ENCODE data around the gene KDM7A. TPM values are rescaled to one million over a fixed set of nuclear protein-coding genes. Genes with fewer than 3 reads are reported as not detected.

KDM7A gene
- total and polyA plus RNA-seq, 9 of the 15 experiments (the other 6 are each of a cell fraction or from before 2014, with no cell fraction given), result 0.90 to 8.4 (median 7.0) TPM

DNA sequence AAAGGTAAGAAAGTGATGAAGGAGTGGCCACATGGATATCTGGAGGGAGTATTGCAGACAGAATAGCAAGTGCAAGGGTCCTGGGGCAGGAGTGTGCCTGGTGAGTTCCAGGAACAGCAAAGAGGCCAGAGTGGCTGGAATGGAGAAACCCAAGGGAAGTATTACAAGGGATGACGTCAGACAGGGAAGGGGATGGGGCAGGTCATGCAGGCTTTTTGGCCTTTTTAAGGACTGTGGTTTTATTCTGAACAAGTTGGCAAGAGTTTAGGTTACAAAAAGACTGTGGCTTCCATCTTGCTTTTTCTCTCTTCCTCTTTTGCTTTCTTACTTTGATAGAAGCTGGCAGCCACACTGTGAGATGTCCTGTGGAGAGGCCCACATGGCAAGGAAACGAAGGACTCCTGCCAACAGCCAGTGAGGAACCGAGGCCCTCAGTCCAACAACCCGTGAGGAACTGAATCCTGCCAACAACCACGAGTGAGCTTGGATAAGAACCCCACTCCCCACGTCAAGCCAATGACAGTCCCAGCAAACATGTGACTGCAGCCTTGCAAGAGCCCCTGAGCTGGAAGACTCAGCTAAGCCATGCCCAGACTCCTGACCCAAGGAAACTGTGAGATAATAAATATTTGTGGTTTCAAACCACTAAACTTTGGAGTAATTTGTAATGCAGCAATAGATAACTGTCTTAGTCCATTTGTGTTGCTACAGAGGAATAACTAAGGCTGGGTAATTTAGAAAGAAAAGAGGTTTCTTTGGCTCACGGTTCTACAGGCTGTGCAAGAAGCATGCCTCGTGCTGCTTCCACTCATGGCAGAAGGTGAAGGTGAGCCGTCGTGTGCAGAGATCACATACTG, 19.8 kb upstream of the KDM7A start (continued):
- no peak for TF ChIP-seq DIDO1 (tag; IDR thresholded peaks at IDR 0.05; ENCODE audit: low read depth)
- no peak for TF ChIP-seq SRSF3 (IDR thresholded peaks at IDR 0.05; ENCODE audit: insufficient read depth, low read length)
- TF ChIP-seq SMARCE1 (IDR thresholded peaks at IDR 0.05), result no peak
- 0 out of 2 replicates have a peak, but pooled peaks have one; percentile 37 for TF ChIP-seq SPI1 (IDR thresholded peaks at IDR 0.05; ENCODE audit: borderline replicate concordance, low read depth, low read length)
- TF ChIP-seq, protein P1, sequence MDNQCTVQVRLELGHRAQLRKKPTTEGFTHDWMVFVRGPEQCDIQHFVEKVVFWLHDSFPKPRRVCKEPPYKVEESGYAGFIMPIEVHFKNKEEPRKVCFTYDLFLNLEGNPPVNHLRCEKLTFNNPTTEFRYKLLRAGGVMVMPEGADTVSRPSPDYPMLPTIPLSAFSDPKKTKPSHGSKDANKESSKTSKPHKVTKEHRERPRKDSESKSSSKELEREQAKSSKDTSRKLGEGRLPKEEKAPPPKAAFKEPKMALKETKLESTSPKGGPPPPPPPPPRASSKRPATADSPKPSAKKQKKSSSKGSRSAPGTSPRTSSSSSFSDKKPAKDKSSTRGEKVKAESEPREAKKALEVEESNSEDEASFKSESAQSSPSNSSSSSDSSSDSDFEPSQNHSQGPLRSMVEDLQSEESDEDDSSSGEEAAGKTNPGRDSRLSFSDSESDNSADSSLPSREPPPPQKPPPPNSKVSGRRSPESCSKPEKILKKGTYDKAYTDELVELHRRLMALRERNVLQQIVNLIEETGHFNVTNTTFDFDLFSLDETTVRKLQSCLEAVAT (IDR thresholded peaks at IDR 0.05), result no peak
- TF ChIP-seq TRIM24 (IDR thresholded peaks at IDR 0.05), result peak; percentile 32 to 42; a peak in 2 of 4 replicates
- no peak for TF ChIP-seq PPARD (CRISPR knock-in tag; IDR thresholded peaks at IDR 0.05)
- TF ChIP-seq ZSCAN32 (CRISPR knock-in tag; IDR thresholded peaks at IDR 0.05), result no peak
- no peak for TF ChIP-seq ZFP30 (CRISPR knock-in tag; IDR thresholded peaks at IDR 0.05; ENCODE audit: borderline replicate concordance)
- TF ChIP-seq, protein P2, sequence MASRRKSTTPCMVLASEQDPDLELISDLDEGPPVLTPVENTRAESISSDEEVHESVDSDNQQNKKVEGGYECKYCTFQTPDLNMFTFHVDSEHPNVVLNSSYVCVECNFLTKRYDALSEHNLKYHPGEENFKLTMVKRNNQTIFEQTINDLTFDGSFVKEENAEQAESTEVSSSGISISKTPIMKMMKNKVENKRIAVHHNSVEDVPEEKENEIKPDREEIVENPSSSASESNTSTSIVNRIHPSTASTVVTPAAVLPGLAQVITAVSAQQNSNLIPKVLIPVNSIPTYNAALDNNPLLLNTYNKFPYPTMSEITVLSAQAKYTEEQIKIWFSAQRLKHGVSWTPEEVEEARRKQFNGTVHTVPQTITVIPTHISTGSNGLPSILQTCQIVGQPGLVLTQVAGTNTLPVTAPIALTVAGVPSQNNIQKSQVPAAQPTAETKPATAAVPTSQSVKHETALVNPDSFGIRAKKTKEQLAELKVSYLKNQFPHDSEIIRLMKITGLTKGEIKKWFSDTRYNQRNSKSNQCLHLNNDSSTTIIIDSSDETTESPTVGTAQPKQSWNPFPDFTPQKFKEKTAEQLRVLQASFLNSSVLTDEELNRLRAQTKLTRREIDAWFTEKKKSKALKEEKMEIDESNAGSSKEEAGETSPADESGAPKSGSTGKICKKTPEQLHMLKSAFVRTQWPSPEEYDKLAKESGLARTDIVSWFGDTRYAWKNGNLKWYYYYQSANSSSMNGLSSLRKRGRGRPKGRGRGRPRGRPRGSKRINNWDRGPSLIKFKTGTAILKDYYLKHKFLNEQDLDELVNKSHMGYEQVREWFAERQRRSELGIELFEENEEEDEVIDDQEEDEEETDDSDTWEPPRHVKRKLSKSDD (conservative IDR thresholded peaks at IDR 0.05; ENCODE audit: low read length), result no peak
- TF ChIP-seq, protein P3, sequence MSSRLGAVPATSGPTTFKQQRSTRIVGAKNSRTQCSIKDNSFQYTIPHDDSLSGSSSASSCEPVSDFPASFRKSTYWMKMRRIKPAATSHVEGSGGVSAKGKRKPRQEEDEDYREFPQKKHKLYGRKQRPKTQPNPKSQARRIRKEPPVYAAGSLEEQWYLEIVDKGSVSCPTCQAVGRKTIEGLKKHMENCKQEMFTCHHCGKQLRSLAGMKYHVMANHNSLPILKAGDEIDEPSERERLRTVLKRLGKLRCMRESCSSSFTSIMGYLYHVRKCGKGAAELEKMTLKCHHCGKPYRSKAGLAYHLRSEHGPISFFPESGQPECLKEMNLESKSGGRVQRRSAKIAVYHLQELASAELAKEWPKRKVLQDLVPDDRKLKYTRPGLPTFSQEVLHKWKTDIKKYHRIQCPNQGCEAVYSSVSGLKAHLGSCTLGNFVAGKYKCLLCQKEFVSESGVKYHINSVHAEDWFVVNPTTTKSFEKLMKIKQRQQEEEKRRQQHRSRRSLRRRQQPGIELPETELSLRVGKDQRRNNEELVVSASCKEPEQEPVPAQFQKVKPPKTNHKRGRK (tag; IDR thresholded peaks at IDR 0.05), result peak; percentile 32; the same call in 1 of the 2 replicates
- TF ChIP-seq, protein P4, sequence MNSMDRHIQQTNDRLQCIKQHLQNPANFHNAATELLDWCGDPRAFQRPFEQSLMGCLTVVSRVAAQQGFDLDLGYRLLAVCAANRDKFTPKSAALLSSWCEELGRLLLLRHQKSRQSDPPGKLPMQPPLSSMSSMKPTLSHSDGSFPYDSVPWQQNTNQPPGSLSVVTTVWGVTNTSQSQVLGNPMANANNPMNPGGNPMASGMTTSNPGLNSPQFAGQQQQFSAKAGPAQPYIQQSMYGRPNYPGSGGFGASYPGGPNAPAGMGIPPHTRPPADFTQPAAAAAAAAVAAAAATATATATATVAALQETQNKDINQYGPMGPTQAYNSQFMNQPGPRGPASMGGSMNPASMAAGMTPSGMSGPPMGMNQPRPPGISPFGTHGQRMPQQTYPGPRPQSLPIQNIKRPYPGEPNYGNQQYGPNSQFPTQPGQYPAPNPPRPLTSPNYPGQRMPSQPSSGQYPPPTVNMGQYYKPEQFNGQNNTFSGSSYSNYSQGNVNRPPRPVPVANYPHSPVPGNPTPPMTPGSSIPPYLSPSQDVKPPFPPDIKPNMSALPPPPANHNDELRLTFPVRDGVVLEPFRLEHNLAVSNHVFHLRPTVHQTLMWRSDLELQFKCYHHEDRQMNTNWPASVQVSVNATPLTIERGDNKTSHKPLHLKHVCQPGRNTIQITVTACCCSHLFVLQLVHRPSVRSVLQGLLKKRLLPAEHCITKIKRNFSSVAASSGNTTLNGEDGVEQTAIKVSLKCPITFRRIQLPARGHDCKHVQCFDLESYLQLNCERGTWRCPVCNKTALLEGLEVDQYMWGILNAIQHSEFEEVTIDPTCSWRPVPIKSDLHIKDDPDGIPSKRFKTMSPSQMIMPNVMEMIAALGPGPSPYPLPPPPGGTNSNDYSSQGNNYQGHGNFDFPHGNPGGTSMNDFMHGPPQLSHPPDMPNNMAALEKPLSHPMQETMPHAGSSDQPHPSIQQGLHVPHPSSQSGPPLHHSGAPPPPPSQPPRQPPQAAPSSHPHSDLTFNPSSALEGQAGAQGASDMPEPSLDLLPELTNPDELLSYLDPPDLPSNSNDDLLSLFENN (IDR thresholded peaks at IDR 0.05; ENCODE audit: low read depth in 2 of 2, low read length in 2 of 2), result no peak
- no peak for TF ChIP-seq NUFIP1 (IDR thresholded peaks at IDR 0.05; ENCODE audit: partially characterized antibody)
- TF ChIP-seq CXXC5 (CRISPR knock-in tag; IDR thresholded peaks at IDR 0.05), result no peak
- TF ChIP-seq, protein P5, sequence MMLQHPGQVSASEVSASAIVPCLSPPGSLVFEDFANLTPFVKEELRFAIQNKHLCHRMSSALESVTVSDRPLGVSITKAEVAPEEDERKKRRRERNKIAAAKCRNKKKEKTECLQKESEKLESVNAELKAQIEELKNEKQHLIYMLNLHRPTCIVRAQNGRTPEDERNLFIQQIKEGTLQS (IDR thresholded peaks at IDR 0.05), result peak; percentile 84
- TF ChIP-seq, protein P5 (CRISPR knock-in tag; conservative IDR thresholded peaks at IDR 0.05), result no peak
- TF ChIP-seq SNIP1 (IDR thresholded peaks at IDR 0.05; ENCODE audit: low read depth), result no peak

All from K562 (cell line).